Vagina (tissue), 2 donors: ENCODE measurements around the gene TTLL12.

Source experiments
- CTCF ChIP-seq, 3 experiments: fragments of 450-650 bp in 2 of 3; fragments of 200-600 bp in 1 of 3; sonication (generic) in 1 of 3; IDR thresholded peaks; one replicate each; pipeline ENCODE4 v1.5.1; 2017 to 2019; ENCODE audit warnings: antibody characterized with exemption in 3 of 3, mild to moderate bottlenecking in 2 of 3, moderate library complexity in 2 of 3
- POLR2AphosphoS5 ChIP-seq, 2 donors: sonication (generic); formaldehyde crosslinking; IDR thresholded peaks; one replicate each; pipeline ENCODE4 v1.9.0; 2017; ENCODE audit warnings: antibody characterized with exemption in 2 of 2, mild to moderate bottlenecking in 2 of 2, low read depth in 1 of 2; ENCODE audit not compliant: insufficient read depth in 1 of 2

- TF ChIP-seq CTCF (IDR thresholded peaks at IDR 0.05) (peak; percentile 76 to 90 (median 77)), POLR2AphosphoS5 (IDR thresholded peaks at IDR 0.05; ENCODE audit: insufficient read depth in 1 of 2, low read depth in 1 of 2) (no peak)
Observed at GRCh38 chr22:43230971-43231723, 44.2 kb upstream of the TTLL12 start.
